COLO668 (cell line): Measurements from ENCODE around the gene PDIA6.

ENCODE experiments used
- DNase-seq: peaks from one replicate; lab custom pipeline; 2025; ENCODE audit not compliant: unreplicated experiment; lab: John Stamatoyannopoulos, UW

PDIA6 gene, protein sequence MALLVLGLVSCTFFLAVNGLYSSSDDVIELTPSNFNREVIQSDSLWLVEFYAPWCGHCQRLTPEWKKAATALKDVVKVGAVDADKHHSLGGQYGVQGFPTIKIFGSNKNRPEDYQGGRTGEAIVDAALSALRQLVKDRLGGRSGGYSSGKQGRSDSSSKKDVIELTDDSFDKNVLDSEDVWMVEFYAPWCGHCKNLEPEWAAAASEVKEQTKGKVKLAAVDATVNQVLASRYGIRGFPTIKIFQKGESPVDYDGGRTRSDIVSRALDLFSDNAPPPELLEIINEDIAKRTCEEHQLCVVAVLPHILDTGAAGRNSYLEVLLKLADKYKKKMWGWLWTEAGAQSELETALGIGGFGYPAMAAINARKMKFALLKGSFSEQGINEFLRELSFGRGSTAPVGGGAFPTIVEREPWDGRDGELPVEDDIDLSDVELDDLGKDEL

DNA sequence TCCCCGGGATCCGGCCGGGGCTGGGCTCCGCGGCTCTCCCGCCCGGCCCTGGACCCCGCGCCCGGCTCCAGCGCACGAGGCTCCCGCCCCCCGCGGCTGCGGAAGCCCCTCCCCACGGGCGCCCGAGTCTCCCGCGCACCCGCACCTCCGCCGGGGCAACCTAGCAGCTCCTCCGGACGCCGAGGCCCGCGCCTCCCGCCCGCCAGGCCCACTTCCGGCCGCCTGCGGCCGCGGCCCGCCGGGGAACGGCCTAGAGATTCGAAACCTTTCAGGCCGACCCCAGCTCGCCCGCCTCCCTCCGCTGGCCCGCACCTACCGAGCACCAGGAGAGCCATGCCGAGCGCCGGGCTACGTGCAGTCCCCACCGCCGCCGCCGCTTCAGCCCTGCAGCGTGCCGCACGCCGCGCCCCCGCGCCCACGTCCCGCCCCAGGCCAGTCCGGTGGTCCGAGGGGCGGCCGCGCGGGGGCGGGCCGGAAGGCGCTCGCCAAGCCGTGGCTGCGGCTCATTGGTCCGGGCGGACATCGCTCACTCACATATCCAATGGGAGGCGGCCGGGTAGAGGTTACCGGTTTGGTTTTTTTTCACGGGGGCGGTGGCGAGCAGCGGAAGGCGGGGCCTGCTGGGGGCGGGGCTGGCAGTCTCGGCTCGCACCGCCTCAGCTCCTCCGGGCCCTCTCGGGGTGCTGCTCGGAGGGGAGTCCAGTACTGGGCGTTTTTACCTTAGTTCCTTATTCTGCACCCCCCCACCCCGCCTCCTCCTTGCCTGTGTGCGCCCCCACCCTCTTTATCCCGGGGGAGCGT is at the start of gene PDIA6:
Gene PDIA6 (minus strand): TSS at position 424 of the 801 bp plus-strand sequence. CDS start 89 bp downstream, at position 335.
- DNase-seq = peak; percentile 97

DNA sequence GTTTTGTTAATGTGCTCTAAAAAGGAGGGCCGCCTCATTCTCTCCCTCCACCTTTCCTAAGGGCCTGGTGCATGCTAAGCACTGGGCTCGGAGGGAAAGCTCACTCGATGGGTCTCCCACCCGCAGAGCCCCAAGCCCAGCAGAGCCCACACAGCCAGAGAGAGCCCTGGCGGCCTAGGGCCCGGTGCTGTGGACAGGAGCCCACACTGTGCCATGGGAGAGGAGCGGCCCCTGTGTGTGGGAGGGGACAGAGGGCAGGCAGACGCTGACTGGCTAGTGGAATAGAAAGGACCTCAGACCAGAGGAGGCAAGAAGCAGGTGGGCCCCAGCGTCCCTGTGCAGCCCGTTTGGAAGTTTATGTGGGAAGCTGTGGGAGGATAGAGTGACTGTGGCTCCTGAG is 49.7 kb upstream of the PDIA6 start:
- no peak for DNase-seq

DNA sequence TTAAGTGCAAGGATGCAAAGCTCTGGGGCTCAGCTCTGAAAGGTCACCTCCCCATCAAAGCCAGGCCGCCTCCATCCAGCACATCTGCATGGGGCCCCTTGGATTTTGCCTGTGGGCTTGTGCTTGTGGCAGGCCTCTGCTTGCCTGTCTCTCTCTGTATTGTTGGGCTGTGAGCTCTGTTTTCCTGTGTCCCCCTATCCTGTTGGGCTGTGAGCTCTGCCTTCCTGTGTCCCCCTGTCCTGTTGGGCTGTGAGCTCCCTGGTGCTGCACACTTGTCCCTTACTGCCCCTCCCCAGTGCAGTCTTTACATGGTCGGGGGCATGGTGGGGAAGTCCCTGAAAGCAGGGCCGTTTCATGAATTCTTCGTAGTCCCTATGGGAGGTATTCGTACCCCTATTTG is 49.2 kb upstream of the PDIA6 start:
- no peak for DNase-seq

DNA sequence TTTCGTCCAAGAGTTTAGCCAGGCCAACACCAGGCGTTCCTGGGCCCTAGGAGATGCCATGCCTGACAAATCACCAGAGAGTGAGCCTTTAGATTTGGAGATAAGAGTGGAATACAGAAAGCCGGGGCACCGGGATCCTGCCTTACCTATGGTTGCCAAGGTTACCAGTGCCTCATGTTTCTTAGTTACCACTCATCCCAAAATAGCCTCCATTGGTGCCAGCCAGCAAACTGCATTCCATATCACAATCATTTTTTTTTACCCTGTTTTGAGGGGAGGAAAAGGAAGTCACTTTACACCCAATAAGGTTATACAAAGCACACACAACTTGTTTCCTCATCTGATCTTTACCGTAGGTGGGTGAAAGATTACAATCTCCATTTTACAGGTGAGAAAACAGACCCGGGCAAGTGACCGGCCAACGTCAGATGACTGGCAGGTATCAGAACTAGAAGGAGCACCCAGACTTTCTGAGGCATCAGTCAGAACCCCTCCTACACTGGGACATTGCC is 48.3 kb upstream of the PDIA6 start:
- DNase-seq = no peak

DNA sequence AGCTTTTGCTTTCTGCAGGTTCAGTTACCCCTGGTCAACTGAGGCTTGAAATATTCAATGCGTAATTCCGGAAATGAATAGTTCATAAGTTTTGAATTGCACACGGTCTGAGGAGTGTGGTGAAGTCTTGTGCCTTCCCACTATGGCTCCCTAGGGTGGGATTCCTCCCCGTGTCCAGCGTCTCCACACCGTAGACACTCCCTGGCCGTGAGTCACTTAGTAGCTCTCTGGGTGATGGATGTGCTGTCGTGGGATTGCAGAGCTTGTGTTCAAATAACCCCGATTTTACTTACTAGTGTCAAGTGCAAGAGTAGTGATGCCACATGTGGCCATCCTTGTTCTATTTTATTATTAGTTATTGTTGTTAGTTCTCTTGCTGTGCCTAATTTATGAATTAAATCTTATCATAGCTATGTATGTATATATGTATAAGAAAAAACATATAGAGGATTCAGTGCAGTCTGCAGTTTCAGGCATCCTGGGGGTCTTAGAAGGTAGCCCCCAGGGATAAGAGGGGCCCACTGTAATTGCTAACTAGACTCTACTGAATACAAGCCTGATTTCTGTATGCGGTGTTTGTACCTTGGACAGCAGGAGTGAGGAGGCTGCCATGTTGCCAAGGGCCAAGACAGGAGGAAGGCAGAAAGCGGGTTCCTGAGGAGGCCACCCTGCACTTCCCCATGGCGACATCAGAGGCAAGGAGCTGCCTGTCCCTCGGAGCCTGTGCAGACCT is 47.7 kb upstream of the PDIA6 start:
- no peak for DNase-seq

DNA sequence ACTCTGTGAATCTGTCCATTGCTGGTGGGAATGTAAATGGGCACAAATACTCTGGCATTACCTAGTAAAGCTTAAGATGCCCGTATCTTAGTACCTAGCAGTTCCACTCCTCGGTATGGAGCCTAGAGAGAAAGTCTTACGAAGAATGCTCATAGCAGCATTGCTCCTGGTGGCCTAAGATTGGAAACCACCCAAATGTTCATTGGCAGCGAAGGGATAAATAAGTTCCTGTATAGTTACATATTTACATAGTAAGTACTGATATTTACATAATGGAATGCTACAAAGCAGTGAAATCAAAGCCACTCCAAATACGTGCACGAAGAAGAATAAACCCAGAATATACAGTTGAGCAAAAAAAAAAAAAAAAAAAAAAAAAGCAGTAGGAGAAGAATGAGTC is 46.7 kb upstream of the PDIA6 start:
- no peak for DNase-seq

DNA sequence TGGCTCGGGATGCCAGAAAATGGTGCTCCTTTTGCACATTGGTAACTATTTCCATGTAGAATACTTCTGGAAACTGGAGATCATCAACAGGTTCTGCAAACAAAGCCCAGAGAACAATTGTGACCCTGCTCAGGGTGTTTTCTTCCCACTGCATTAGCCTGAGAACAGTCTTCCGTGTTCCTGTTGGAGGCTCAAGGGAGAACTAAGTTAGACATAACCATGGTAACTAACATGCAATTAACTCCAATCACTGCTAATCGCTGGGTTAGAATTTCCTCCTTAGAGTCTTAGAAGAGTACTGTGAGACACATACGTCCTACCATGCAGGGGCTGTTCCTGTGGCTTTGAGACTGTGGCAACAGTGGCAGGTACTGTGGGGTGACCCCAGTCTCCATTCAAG is 36.0 kb upstream of the PDIA6 start:
- no peak for DNase-seq

DNA sequence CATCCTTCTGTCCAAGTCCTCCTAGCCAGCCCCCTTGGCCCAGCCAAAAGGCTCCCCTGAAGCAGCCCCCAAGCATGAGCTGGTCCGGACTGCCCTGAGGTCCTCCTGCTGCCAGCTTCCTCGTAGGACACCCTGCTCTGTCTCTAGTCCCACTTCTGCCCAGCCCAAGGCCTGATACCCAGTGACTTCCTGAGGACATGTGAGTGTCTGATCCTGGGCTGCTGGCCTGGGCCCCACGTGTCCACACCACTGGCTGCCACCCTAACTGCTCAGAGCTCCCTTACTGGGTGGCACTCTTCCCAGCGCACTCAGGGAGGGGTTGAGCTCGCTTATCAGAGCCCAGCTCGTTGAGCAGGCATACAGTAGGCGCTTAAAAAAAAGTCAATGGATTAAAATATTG is 34.4 kb upstream of the PDIA6 start:
- no peak for DNase-seq

DNA sequence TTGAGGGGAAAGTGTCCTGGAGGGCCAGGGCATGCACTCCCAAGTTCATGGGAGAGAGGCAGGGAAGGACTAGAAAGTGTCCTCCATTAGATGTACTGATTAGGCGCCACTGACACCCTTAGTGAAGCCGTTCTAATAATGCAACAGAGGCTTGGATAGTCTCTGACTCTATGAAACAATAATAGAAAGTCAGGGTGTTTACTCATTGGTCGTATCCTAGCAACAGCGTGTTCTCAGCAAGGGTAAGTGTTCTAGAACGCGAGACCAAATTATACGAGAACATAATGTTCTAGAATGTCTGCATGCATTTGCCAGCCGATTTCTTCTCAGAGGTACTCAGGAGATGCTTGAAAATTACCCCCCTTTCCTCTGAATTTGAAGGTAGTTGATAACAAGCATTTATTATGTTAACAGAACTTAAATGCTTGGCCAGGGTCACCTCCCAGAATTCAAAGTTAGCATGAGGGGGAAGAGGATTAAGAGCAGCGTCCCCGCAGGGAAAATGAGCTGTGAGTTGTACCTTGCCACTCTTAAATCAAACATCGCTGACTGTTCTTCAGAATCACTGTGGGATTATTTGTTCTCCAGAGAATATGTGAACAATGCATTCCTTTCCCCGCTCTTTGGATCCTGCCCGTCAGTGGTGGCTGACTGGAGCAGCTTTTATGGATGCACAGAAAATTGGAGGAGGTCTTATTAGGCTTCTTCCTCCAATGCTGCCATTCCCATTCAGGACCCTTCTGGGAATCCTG is 33.7 kb upstream of the PDIA6 start:
- no peak for DNase-seq

DNA sequence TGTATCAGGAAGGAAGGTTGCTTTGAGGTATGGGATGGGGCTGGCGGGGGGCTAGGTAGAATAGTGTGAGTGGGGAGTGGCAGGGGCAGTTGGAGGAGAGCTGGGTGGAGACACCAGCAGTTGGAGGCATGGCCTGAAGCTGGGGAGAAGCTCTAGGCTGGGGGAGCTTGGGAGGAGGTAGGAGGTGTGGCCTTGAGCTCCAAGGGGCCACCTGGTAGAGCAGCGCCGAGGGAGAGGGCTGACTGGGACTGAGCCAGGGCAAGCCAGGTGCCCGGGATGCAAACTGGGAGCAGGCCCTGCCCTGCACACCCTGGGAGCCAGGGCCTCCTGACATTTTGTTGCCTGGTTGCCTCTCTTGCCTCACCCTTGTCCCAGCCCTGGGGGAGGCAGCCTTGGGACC is 33.1 kb upstream of the PDIA6 start:
- DNase-seq = no peak

DNA sequence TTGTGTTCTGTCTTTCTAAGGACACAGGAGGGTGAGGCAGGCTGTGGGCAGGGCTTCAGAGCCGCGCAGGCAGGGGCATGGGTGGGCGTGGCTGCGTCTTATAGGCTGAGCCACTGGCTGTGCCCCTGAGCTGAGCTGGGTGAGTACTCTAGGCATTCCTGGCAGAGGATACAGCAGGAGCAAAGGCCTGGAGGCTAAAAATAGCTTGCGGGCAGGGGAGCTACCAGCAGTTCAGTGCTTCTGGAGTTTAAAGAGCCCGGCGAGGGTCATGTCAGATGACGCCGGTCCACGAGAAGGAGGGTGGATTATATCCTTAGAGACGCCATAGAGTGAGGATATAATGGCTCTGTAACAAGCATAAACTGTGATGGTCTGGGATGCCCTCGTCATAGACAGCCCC is 31.5 kb upstream of the PDIA6 start:
- DNase-seq = no peak

DNA sequence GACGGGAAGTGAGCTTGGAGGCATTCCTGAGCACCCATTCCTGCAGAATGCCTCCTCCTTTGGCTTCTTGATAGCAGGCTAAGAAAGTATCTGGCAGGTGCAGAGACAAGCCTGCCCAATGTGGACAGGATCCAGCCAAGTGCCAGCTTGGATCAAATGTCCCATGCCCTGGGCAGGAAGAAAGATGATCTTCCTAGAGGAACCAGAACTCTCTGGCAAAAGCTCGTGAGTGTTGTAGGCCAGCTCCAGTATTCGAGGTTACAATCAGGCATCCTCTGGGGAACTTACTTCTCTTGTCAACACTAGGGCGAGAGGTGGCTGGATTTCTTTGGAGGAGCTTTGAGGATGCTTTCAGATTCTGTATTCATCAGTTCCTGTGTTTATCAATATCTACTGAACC is 29.9 kb upstream of the PDIA6 start:
- no peak for DNase-seq

DNA sequence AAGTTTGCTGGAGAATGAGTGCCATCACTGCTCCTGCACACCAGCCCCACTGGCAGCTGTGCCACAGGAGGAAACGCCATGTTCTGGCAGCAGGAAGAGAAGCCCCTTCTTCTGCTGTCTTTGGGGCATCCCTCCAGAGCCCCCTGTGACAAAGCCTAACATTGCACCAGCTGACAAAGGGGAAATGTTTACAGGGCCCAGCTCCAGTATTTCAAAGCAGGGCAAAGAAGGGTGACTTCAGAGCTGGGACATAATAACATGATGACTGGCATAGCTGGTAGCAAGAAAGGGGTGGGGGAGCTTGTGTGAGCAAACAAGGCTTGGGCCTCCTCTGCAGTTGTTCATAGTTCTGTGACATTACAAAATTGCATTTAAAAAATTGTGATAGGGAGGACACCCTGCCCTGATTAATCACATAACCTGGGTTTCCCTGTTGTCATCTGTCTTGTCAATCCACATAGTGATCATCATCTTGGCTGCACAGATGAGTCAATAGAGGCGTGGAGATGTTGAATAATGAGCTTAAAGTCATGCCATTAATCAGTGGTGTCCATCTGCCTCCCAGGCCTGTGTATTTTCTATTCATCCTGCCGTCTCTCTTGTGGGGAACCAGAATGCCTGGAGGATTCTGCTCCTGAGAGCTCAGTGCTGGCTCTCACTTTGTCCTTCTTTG is 29.1 kb upstream of the PDIA6 start:
- DNase-seq = no peak

DNA sequence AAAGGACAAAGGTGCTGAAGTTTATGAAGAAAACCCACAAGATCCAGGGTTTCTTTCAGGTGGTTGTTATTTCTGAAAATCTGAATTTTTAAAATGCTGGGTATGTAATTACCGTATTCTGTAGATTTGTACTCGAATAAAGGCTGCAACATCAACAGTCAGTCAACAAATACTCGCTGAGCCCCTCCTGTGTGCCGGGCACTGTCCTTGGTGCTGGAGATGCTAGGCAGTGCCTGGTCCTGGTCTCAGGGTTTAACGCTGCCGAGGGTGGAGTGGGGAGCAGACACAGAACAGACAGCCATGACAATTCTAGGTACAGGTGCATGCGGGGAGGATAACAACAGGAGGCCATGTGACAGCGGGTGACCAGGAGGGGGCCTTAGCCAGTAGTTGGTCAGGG is 27.2 kb upstream of the PDIA6 start:
- DNase-seq = no peak

DNA sequence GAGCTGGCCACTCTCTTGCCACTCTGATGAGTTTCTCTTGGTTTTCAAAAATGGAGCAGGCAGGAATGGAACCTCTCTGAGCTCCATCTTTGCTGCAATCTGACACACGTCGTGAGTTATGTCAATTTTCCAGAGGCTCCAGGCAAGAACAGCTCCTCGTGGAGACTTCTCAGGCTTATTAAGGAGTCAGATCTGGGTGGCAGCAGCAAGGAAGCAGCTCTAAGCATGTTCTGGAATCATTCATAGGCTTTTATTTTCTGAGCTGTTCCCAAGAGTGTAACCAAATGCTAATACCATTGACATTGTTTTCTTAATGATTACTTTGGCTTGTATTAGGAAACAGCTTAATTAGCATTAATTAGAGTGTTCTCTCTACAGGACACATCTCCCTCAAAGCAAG is 26.1 kb upstream of the PDIA6 start:
- DNase-seq = no peak

DNA sequence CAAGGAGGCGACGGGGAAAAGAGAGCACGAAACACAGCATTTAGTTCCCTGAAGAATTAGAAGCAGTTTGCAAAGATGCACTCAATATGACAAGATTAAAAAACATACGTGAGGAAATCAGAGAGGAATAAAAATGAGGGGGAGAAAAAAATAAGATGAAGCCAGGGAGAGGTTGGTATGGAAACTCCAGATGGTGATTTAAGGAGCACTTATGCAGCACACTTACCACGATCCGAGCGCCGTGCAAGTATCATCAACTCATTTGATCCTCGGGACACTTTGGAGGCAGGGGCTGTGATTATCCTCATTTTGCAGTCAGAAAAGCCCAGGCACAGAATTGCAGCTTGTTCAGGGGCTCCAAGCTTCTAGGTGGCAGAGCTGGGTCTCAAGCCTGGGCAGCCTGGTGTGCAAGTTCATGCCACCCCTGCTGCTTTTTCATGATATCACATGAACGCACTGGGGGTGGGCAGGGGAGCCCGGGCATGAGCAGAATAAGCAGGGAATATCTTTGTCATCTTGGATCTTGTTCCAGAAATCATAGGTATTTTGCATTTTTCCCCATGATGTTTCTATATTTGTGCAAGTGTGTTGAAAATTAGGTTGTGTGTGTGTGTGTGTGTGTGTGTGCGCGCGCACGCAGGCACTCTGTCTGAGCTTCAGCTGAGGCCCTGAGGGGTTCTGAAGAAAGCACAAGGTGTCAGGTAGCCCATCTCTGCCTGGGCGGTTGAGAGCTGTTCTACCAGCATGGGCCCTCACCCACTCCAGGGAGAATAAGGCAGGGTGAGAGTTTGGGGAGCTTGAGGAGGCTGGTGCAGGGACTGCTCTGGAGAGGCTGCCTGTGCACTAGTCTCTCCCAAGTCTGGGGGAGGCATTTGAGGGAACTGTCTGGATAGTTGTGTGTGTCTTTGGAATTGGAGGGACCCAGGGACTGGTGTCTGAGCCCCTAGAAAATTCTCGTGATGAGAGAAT is 25.0 kb upstream of the PDIA6 start:
- no peak for DNase-seq

DNA sequence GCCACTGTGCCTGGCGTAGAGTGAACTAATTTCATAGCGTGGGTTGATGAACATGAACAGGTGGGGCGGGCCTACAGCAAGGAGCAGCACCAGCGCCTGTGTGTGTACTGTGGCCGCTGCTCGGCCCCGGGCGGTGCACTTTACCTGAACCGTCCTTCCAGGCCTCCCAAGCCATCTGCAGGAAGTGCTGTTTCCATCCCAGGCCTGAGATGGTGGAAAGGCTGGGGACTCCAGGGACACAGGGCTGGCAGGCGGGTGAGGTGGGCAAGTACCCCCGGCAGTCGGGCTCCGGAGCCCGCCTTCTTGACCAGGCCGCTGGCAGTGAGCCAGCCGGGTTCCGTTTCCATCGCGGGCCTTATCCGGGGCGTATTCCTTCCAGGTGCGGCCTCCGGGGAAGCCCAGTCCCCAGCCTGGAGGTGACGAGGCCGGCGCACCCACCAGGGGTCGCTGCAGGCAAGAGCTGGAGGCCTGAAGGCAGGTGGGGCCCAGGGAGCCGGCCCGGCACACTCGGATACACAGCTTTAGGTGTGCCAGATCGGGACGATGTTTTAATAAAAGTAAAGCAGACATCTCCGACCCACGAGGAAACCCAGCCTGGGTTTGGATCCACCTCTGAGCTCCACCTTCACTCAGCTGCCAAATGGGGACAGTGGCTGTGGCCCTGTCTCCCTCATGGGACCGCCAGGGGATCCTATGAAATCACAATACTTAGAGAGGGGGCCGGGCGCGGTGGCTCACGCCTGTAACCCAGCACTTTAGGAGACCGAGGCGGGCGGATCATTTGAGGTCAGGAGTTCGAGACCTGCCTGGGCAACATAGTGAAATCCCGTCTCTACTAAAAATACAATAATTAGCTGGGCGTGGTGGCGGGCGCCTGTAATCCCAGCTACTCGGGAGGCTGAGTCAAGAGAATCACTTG is 22.7 kb upstream of the PDIA6 start:
- peak; percentile 93 for DNase-seq

DNA sequence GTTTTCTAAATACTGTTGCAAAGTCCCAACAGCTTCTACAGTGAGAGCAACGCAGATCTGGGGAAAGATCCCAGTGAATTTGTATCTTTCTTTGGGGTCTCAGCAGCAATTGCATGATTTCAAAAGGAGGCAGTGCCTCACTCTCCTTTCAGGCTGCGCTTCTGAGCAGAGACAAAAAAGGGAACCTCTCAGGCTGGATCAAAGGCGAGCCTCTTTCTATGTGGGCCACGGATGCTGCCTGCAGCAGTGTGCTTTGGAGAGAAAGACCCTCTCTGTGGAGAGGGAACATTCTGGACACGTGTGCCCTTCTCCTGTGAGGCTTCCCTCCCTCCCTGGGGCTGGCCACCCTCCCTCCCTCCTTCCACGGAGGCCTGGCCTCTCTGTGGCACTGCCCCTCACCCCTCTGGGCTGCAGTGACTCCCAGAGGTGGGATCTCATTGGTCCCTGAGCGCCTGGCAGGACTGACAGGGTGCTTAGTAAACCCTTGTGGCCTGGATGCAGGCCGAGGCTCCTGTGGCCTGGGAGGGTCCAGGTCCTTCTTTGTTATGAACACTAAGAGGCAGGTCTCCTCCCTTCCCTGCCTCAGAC is 21.6 kb upstream of the PDIA6 start:
- no peak for DNase-seq
